ENCODE data around the gene PPP2R3B.

- TF ChIP-seq CTCF (IDR thresholded peaks at IDR 0.05; ENCODE audit: insufficient read depth, low read length) (no peak), GABPA (IDR thresholded peaks at IDR 0.05; ENCODE audit: low read depth) (no peak), REST (IDR thresholded peaks at IDR 0.05; ENCODE audit: insufficient replicate concordance, low read depth) (no peak), POLR2AphosphoS5 (IDR thresholded peaks at IDR 0.05; ENCODE audit: low read depth) (no peak)
Measured at GRCh38 chrX:384861-385260, 1.8 kb downstream of the PPP2R3B start.

All from HL-60 (cell line).